Neural cell (in vitro differentiated cells): ENCODE results near the gene OR7D4. TPM values are rescaled to one million over a fixed set of nuclear protein-coding genes. Genes with fewer than 3 reads are reported as not detected.

Experiments
- H2AFZ ChIP-seq: fragments of 200-600, 300-800 bp; sonication (generic), shearing (Covaris generic); 2 replicates; pipeline ENCODE4 v1.6.0; 2014; ENCODE audit warnings: low read depth, mild to moderate bottlenecking, antibody characterized with exemption, low read length, moderate library complexity
- H3F3A ChIP-seq: fragments of 200-600 bp; shearing (Covaris generic); 2 replicates; pipeline ENCODE4 v1.6.1; 2016; ENCODE audit warnings: mild to moderate bottlenecking, moderate library complexity, mixed read lengths, antibody characterized with exemption, low read length; ENCODE audit not compliant: insufficient read depth, poor library complexity, severe bottlenecking
- H3K27ac ChIP-seq: fragments of 200-600, 300-800 bp; sonication (generic), shearing (Covaris generic); 2 replicates; pipeline ENCODE4 v1.5.1; 2014; ENCODE audit warnings: mild to moderate bottlenecking, low read length, moderate library complexity
- H3K27me3 ChIP-seq: fragments of 300-800, 200-600 bp; sonication (generic), shearing (Covaris generic); 2 replicates; pipeline ENCODE4 v1.6.0; 2014; ENCODE audit warnings: mild to moderate bottlenecking, low read depth, low read length, moderate library complexity; ENCODE audit not compliant: insufficient read depth
- H3K36me3 ChIP-seq: fragments of 300-800, 200-600 bp; sonication (generic), shearing (Covaris generic); 2 replicates; pipeline ENCODE4 v1.5.1; 2014; ENCODE audit warnings: mild to moderate bottlenecking, antibody characterized with exemption, low read length, moderate library complexity; ENCODE audit not compliant: insufficient read depth
- H3K4me2 ChIP-seq: fragments of 300-800, 200-600 bp; sonication (generic), shearing (Covaris generic); 2 replicates; pipeline ENCODE4 v1.6.0; 2014; ENCODE audit warnings: mild to moderate bottlenecking, low read length
- H3K4me3 ChIP-seq: fragments of 300-800, 200-600 bp; sonication (generic), shearing (Covaris generic); 2 replicates; pipeline ENCODE4 v1.5.1; 2014; ENCODE audit warnings: mild to moderate bottlenecking, low read length, moderate library complexity
- H3K79me2 ChIP-seq: fragments of 200-600 bp; shearing (Covaris generic); replicated peaks from 2 replicates; pipeline ENCODE4 v1.6.0; 2014; ENCODE audit warnings: mild to moderate bottlenecking, low read length, moderate library complexity; ENCODE audit not compliant: insufficient read depth
- H3K9ac ChIP-seq: fragments of 300-800, 200-600 bp; sonication (generic), shearing (Covaris generic); 2 replicates; pipeline ENCODE4 v1.6.1; 2016; ENCODE audit warnings: mild to moderate bottlenecking, low read length, mixed read lengths
- H3K9me2 ChIP-seq: fragments of 200-600 bp; shearing (Covaris generic); 2 replicates; pipeline ENCODE4 v1.6.1; 2016; ENCODE audit warnings: mild to moderate bottlenecking, low read length, mixed read lengths; ENCODE audit not compliant: insufficient read depth
- H3K9me3 ChIP-seq: fragments of 200-600, 300-800 bp; sonication (generic), shearing (Covaris generic); 2 replicates; pipeline ENCODE4 v1.6.1; 2016; ENCODE audit warnings: mild to moderate bottlenecking, mixed run types, low read length, moderate library complexity, mixed read lengths
- H4K20me1 ChIP-seq: fragments of 200-600 bp; shearing (Covaris generic); 2 replicates; pipeline ENCODE4 v1.6.1; 2016; ENCODE audit warnings: mild to moderate bottlenecking, mixed run types; ENCODE audit not compliant: insufficient read depth
- CTCF ChIP-seq: fragments of 450-650 bp; IDR thresholded peaks from 2 replicates; pipeline ENCODE4 v1.5.1; 2014; ENCODE audit warnings: antibody characterized with exemption, mild to moderate bottlenecking, moderate library complexity; ENCODE audit not compliant: poor library complexity, severe bottlenecking
- EP300 ChIP-seq: fragments of 450-650 bp; conservative IDR thresholded peaks from 2 replicates; pipeline ENCODE4 v1.6.1; 2014; ENCODE audit warnings: antibody characterized with exemption, mild to moderate bottlenecking, moderate library complexity; ENCODE audit not compliant: poor library complexity, severe bottlenecking
- EZH2 ChIP-seq: fragments of 200-600, 300-800 bp; shearing (Covaris generic), sonication (generic); IDR thresholded peaks from 2 replicates; pipeline ENCODE4 v1.6.1; 2014; ENCODE audit warnings: antibody characterized with exemption, low read length, borderline replicate concordance, mild to moderate bottlenecking; ENCODE audit not compliant: insufficient read depth, poor library complexity, severe bottlenecking
- RAD21 ChIP-seq: fragments of 450-650 bp; conservative IDR thresholded peaks from 2 replicates; pipeline ENCODE4 v1.6.1; 2014; ENCODE audit warnings: antibody characterized with exemption, mild to moderate bottlenecking, moderate library complexity
- REST ChIP-seq: IDR thresholded peaks from 2 replicates; pipeline ENCODE4 v1.6.1; 2012; ENCODE audit warnings: borderline replicate concordance
- TAF1 ChIP-seq: IDR thresholded peaks from 2 replicates; pipeline ENCODE4 v1.6.1; 2012; ENCODE audit warnings: low read depth
- polyA minus RNA-seq: library from RNA; depleted of rRNA, polyadenylated mRNA; stranded (reverse); fragments of >200 nt; gene quantifications from 2 replicates; pipeline ENCODE4 v1.2.3, GENCODE V29; 2014
- polyA plus RNA-seq: library from polyadenylated mRNA; depleted of rRNA; stranded (reverse); fragments of >200 nt; gene quantifications from 2 replicates; pipeline ENCODE4 v1.2.3, GENCODE V29; 2014

OR7D4 gene
- not detected in 2 replicates for polyA plus RNA-seq
- not detected in 2 replicates for polyA minus RNA-seq

- H3K4me3 ChIP-seq = no peak within 1 kb of the TSS
- no peak within 1 kb of the TSS for H3K9ac ChIP-seq
- H3K9me2 ChIP-seq = no peaks in the 10 kb centered on the region
- H4K20me1 ChIP-seq = no peaks in the 10 kb centered on the region
- no peaks in the 10 kb centered on the region for H3F3A ChIP-seq
- H3K27me3 ChIP-seq = no peaks in the 10 kb centered on the region
- no peak within 1 kb of the TSS for H2AFZ ChIP-seq
- no peak for TF ChIP-seq CTCF
- no peaks in the 10 kb centered on the region for H3K79me2 ChIP-seq
- no peak within 1 kb of the TSS for H3K4me2 ChIP-seq
- H3K36me3 ChIP-seq = no peaks in the 10 kb centered on the region
- H3K27ac ChIP-seq = no peak within 1 kb of the TSS
- H3K9me3 ChIP-seq = no peaks in the 10 kb centered on the region
Measured at GRCh38 chr19:9219489-9219888, at the start of gene OR7D4. OR7D4 (minus strand) TSS chr19:9219589; CDS start chr19:9214837, 4,752 bp downstream.

- no peaks in the 10 kb centered on the region for H3K9me2 ChIP-seq
- peaks cover 3% of the 10 kb centered on the region for H3K9me3 ChIP-seq
- no peak overlapping the region for H2AFZ ChIP-seq
- H4K20me1 ChIP-seq = no peaks in the 10 kb centered on the region
- H3K27me3 ChIP-seq = no peaks in the 10 kb centered on the region
- H3K4me2 ChIP-seq = no peak overlapping the region
- H3K4me3 ChIP-seq = no peak overlapping the region
- H3K9ac ChIP-seq = no peak overlapping the region
- H3F3A ChIP-seq = no peaks in the 10 kb centered on the region
- no peak for TF ChIP-seq RAD21
- no peak for TF ChIP-seq REST
- no peak for TF ChIP-seq TAF1
- no peak for TF ChIP-seq EP300
- no peak for TF ChIP-seq EZH2
- no peaks in the 10 kb centered on the region for H3K36me3 ChIP-seq
- no peak overlapping the region for H3K27ac ChIP-seq
- H3K79me2 ChIP-seq = no peaks in the 10 kb centered on the region
Measured at GRCh38 chr19:9251236-9251635, 31.8 kb upstream of the OR7D4 start.

GRCh38 chr19:9250630-9251029 lies 31.2 kb upstream of the OR7D4 start, which contains the start of gene OR7E24:
OR7E24 (plus strand) TSS chr19:9250930; CDS start chr19:9251044, 114 bp downstream.
- H3K27ac ChIP-seq = no peak within 1 kb of the TSS
- no peak for TF ChIP-seq EZH2
- TF ChIP-seq TAF1 = no peak

More at GRCh38 chr19:9250630-9251029, 31.2 kb upstream of the OR7D4 start, which contains the start of gene OR7E24:
- Histone ChIP-seq H3K4me3 (no peak within 1 kb of the TSS), H3K27me3 (no peaks in the 10 kb centered on the region), H3K4me2 (no peak within 1 kb of the TSS), H3K9me2 (no peaks in the 10 kb centered on the region), H3K79me2 (no peaks in the 10 kb centered on the region), H3K9ac (no peak within 1 kb of the TSS), H2AFZ (no peak within 1 kb of the TSS), H3K9me3 (peaks cover 3% of the 10 kb centered on the region), H3F3A (no peaks in the 10 kb centered on the region), H4K20me1 (no peaks in the 10 kb centered on the region), H3K36me3 (no peaks in the 10 kb centered on the region)
